Endodermal cell (in vitro differentiated cells): Measurements from ENCODE around the gene KRTAP13-4. TPM values are rescaled to one million over a fixed set of nuclear protein-coding genes. Genes with fewer than 3 reads are reported as not detected.

Experiments
- DNase-seq: peaks from one replicate; pipeline ENCODE4 v3.0.0-alpha.2; 2017
- H3K27ac ChIP-seq: 2 replicates; pipeline ENCODE4 v1.5.1; 2013; ENCODE audit warnings: mild to moderate bottlenecking, low read depth, low read length, moderate library complexity
- H3K27me3 ChIP-seq: 2 replicates; pipeline ENCODE4 v1.6.1; 2013; ENCODE audit warnings: mild to moderate bottlenecking, low read length, moderate library complexity; ENCODE audit not compliant: insufficient read depth, control insufficient read depth, poor library complexity, severe bottlenecking
- H3K36me3 ChIP-seq: 2 replicates; pipeline ENCODE4 v1.7.0; 2013; ENCODE audit warnings: mild to moderate bottlenecking, low read length, moderate library complexity; ENCODE audit not compliant: control insufficient read depth, insufficient read depth
- H3K4me1 ChIP-seq: one replicate; pipeline ENCODE4 v1.7.0; 2013; ENCODE audit warnings: low read length; ENCODE audit not compliant: control insufficient read depth, insufficient read depth
- H3K4me3 ChIP-seq: 2 replicates; pipeline ENCODE4 v1.5.1; 2013; ENCODE audit warnings: mild to moderate bottlenecking, low read length, moderate library complexity
- H3K9ac ChIP-seq: 2 replicates; pipeline ENCODE4 v1.6.1; 2013; ENCODE audit warnings: mild to moderate bottlenecking, low read length, moderate library complexity; ENCODE audit not compliant: poor library complexity, severe bottlenecking; ENCODE audit errors: extremely low read depth
- H3K9me3 ChIP-seq: 2 replicates; pipeline ENCODE4 v1.6.1; 2013; ENCODE audit warnings: mild to moderate bottlenecking, low read length, moderate library complexity; ENCODE audit not compliant: control insufficient read depth
- H3K27ac Mint-ChIP-seq: 2 replicates; pipeline ENCODE4 v1.8.0; 2020; ENCODE audit warnings: mixed read lengths
- H3K27me3 Mint-ChIP-seq: 2 replicates; pipeline ENCODE4 v1.8.0; 2021; ENCODE audit warnings: mild to moderate bottlenecking, mixed read lengths; ENCODE audit not compliant: insufficient read depth
- H3K36me3 Mint-ChIP-seq: 2 replicates; pipeline ENCODE4 v1.8.0; 2020; ENCODE audit warnings: low read depth, mixed read lengths
- H3K4me1 Mint-ChIP-seq: 2 replicates; pipeline ENCODE4 v1.8.0; 2020; ENCODE audit warnings: mixed read lengths
- H3K4me3 Mint-ChIP-seq: 2 replicates; pipeline ENCODE4 v1.8.0; 2020; ENCODE audit warnings: mild to moderate bottlenecking, moderate library complexity, mixed read lengths
- H3K9me3 Mint-ChIP-seq: 2 replicates; pipeline ENCODE4 v1.8.0; 2020; ENCODE audit warnings: mild to moderate bottlenecking, mixed read lengths
- CTCF ChIP-seq: fragments of 200-600 bp; sonication (generic); conservative IDR thresholded peaks from 2 replicates; pipeline ENCODE4 v1.5.0; 2021; ENCODE audit warnings: antibody characterized with exemption, mild to moderate bottlenecking
- WGBS, 2 experiments: methylation state at CpG; one replicate each; pipeline versions ENCODE4 v1.1.5 to v1.1.7; 2013; ENCODE audit warnings: missing lambda C conversion rate in 2 of 2, mixed read lengths in 1 of 2; ENCODE audit not compliant: insufficient coverage in 1 of 2, insufficient read length in 1 of 2; 5-methylcytosine and 5-hydroxymethylcytosine counted together
- total RNA-seq, 2 donors: library from RNA; stranded (reverse); fragmentation: NEBNext Ultra II Directional in 1 of 2; extraction: Animal tissue kit (Norgen Biotek cat#: 25700) in 1 of 2; gene quantifications; 2 replicates in 1 of 2; 3 replicates in 1 of 2; pipeline ENCODE4 v1.2.1, GENCODE V29; 2021

KRTAP13-4 gene
- total RNA-seq, 2 donors from 2014 or later, result not detected

DNA sequence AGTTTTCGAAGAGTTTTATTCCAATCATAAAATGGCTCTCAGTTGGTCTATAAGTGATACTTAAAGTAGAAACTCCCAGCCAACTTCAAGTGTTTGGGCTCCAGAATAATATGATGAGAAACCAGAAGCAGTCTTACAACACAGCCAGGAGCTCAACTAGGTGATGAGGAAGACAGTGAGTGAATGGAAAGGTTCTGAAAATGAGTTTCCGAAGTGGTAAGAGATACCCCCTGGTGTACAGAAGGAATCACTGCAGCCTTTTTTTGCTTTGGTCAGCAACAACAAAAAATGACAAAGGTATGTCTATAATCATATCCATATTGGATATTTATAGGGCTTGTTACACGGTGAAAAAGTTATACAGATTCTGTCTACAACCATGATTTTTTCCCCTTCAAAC, 33.7 kb downstream of the KRTAP13-4 start:
- Histone ChIP-seq H3K27me3 (no peaks in the 10 kb centered on the region), H3K9ac (no peak overlapping the region), H3K27ac (no peak overlapping the region), H3K9me3 (no peaks in the 10 kb centered on the region), H3K4me3 (no peak overlapping the region), H3K36me3 (no peaks in the 10 kb centered on the region), H3K4me1 (no peaks in the 10 kb centered on the region)
- Mint-ChIP-seq H3K4me3 (no peak overlapping the region), H3K4me1 (no peaks in the 10 kb centered on the region), H3K27me3 (no peaks in the 10 kb centered on the region), H3K36me3 (no peaks in the 10 kb centered on the region), H3K27ac (no peak overlapping the region), H3K9me3 (no peaks in the 10 kb centered on the region)
- peak; percentile 83 for TF ChIP-seq CTCF
- 54 to 86% methylated on average over 1 to 3 of the region's 3 CpGs for WGBS, 2 experiments
- DNase-seq, result peak; percentile 48

DNA sequence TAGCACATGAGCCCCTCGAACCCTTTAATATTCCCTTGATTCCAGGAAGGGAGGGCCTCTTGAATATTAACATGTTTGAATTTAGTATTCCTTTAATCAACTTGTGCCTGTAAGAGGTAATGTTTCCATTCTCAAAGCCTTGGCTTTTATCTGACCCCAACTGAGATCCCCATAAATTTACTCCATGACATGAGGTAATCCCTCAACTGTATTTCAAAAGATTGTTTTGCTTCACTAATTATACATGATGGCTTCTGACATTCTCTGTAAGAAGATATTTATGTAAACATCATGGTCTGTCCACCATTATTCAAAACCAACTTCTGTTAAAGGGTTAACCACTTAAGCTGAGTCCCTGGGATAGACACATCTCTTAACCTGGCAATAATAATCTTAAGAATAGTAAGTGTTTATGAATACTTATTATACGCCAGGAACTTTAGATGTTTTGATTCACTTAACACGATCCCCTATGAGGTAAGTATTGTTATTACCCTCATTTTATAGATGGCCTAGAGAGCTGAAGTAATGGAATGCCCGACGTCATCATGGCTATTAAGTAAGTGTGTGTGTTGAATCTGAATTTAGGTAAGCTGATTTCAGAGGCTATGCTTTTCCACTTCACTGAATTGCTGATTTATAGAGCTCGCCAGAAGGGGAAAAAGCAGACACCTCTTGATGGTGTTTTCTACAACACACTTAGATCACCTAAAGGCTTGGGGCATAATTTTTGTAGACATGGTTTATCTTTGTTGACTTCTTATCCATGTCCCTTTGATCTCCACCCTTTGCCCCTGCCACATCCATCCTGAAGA, 39.1 kb downstream of the KRTAP13-4 start:
- TF ChIP-seq CTCF, result no peak
- no peak overlapping the region for H3K4me3 ChIP-seq
- no peak overlapping the region for H3K27ac ChIP-seq
- no peak overlapping the region for H3K4me3 Mint-ChIP-seq
- no peak overlapping the region for H3K27ac Mint-ChIP-seq
- H3K27me3 Mint-ChIP-seq, result no peaks in the 10 kb centered on the region
- no peaks in the 10 kb centered on the region for H3K4me1 Mint-ChIP-seq
- H3K9me3 Mint-ChIP-seq, result no peaks in the 10 kb centered on the region
- H3K27me3 ChIP-seq, result no peaks in the 10 kb centered on the region
- no peaks in the 10 kb centered on the region for H3K4me1 ChIP-seq
- no peaks in the 10 kb centered on the region for H3K36me3 ChIP-seq
- H3K9ac ChIP-seq, result no peak overlapping the region
- 93 to 100% methylated on average over 2 to 6 of the region's 6 CpGs for WGBS, 2 experiments
- no peak for DNase-seq
- no peaks in the 10 kb centered on the region for H3K9me3 ChIP-seq
- H3K36me3 Mint-ChIP-seq, result no peaks in the 10 kb centered on the region

DNA sequence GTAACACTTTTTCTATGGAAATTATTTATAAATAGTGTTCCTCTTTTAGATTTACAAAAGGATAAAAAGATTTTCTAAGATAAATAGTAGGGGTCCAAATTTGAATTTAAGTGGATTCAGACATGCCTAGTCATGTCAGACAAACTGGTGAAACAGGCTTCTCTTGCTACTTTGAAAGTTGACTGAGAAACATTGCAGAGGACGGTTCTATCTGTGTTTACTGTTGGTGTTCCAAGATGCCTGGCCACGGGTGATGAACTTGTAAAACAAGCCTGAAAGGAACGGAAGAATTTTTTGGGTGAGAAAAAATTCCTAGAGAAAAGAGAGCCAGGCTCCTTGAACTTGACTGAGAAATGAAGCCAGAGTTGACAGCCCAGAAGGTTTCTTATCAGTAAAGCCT, 48.0 kb downstream of the KRTAP13-4 start:
- H3K27ac Mint-ChIP-seq, result no peak overlapping the region
- no peaks in the 10 kb centered on the region for H3K36me3 Mint-ChIP-seq
- no peaks in the 10 kb centered on the region for H3K9me3 ChIP-seq
- TF ChIP-seq CTCF, result no peak
- DNase-seq, result no peak
- H3K27ac ChIP-seq, result no peak overlapping the region
- H3K27me3 Mint-ChIP-seq, result no peaks in the 10 kb centered on the region
- H3K4me3 ChIP-seq, result no peak overlapping the region
- 72 to 82% methylated on average over 3 of the region's 3 CpGs for WGBS, 2 experiments
- no peaks in the 10 kb centered on the region for H3K27me3 ChIP-seq
- H3K4me3 Mint-ChIP-seq, result no peak overlapping the region
- no peak overlapping the region for H3K9ac ChIP-seq
- H3K36me3 ChIP-seq, result no peaks in the 10 kb centered on the region
- no peaks in the 10 kb centered on the region for H3K4me1 Mint-ChIP-seq
- no peaks in the 10 kb centered on the region for H3K9me3 Mint-ChIP-seq
- H3K4me1 ChIP-seq, result no peaks in the 10 kb centered on the region
